Tibial artery (tissue), 4 donors: ENCODE data around the gene PNN.
"Not testable (repeated sequence)": the region's sequence is repeated elsewhere in the genome, so short reads cannot be mapped to it uniquely, and the experiment has no call there.

Experiments
- DNase-seq, 2 donors: peaks; one replicate each; pipeline ENCODE4 v3.0.0-alpha.2; 2019
- H3K27ac ChIP-seq, 2 donors: fragments of 200-600 bp; sonication (generic) in 1 of 2; 1 replicate in 1 of 2; 2 replicates in 1 of 2; pipeline ENCODE4 v1.5.1; 2018 to 2019; ENCODE audit warnings: mild to moderate bottlenecking in 1 of 2
- H3K27me3 ChIP-seq, 2 donors: fragments of 200-600 bp; sonication (generic) in 1 of 2; one replicate each; pipeline versions ENCODE4 v1.5.1 to v1.6.0; 2016 to 2019
- H3K36me3 ChIP-seq, 3 donors: fragments of 200-600 bp; sonication (generic) in 2 of 3; one replicate each; pipeline ENCODE4 v1.5.1; 2016 to 2019; ENCODE audit warnings: mild to moderate bottlenecking in 2 of 3
- H3K4me1 ChIP-seq, 4 donors: fragments of 200-600 bp; sonication (generic) in 2 of 4; 1 replicate in 3 of 4; 2 replicates in 1 of 4; pipeline ENCODE4 v1.5.1; 2016 to 2019
- H3K4me3 ChIP-seq, 2 donors: fragments of 200-600 bp; sonication (generic) in 1 of 2; 1 replicate in 1 of 2; 2 replicates in 1 of 2; pipeline ENCODE4 v1.5.1; 2018 to 2019; ENCODE audit warnings: mild to moderate bottlenecking in 2 of 2
- H3K9me3 ChIP-seq, 3 donors: fragments of 200-600 bp; sonication (generic) in 1 of 3; one replicate each; pipeline ENCODE4 v1.5.1; 2016 to 2019
- CTCF ChIP-seq, 2 experiments: fragments of 200-600 bp in 1 of 2; fragments of 450-650 bp in 1 of 2; IDR thresholded peaks; one replicate each; pipeline ENCODE4 v1.5.1; 2017 to 2019; ENCODE audit warnings: antibody characterized with exemption in 2 of 2, mild to moderate bottlenecking in 1 of 2, moderate library complexity in 1 of 2
- intact Hi-C: fragments of 100-400 bp; cut with DNase I; formaldehyde crosslinking; loops from one replicate; pipeline ENCODE4 v1.15.0; 2023; ENCODE audit warnings: low total_unique reads

Gene PNN

GRCh38 chr14:39154594-39155189 is 20.4 kb upstream of the PNN start:
- no peaks in the 10 kb centered on the region for H3K4me1 ChIP-seq
- H3K27me3 ChIP-seq: no peaks in the 10 kb centered on the region
- H3K27ac ChIP-seq: no peak overlapping the region
- no peaks in the 10 kb centered on the region for H3K9me3 ChIP-seq
- no peak overlapping the region for H3K4me3 ChIP-seq
- no peak for TF ChIP-seq CTCF (IDR thresholded peaks at IDR 0.05)
- H3K36me3 ChIP-seq: peaks cover 31 to 77% (median 61%) of the 10 kb centered on the region in 3 donors
- intact Hi-C loops: no loop called here
- no peak for DNase-seq

GRCh38 chr14:39157491-39157890 is 17.6 kb upstream of the PNN start:
- no peak for TF ChIP-seq CTCF (IDR thresholded peaks at IDR 0.05)
- H3K36me3 ChIP-seq: peaks cover 29 to 77% (median 53%) of the 10 kb centered on the region in 3 donors
- H3K4me3 ChIP-seq: no peak overlapping the region
- intact Hi-C loops: no loop called here
- no peak for DNase-seq
- no peak overlapping the region for H3K27ac ChIP-seq
- no peaks in the 10 kb centered on the region for H3K27me3 ChIP-seq
- H3K9me3 ChIP-seq: no peaks in the 10 kb centered on the region
- peaks cover 0 to 10% (median 0%) of the 10 kb centered on the region in 4 donors for H3K4me1 ChIP-seq

- no peaks in the 10 kb centered on the region for H3K27me3 ChIP-seq
- H3K36me3 ChIP-seq: peaks cover 27 to 75% (median 50%) of the 10 kb centered on the region in 3 donors
- no peak overlapping the region for H3K4me3 ChIP-seq
- no peak for DNase-seq
- no peak overlapping the region for H3K27ac ChIP-seq
- intact Hi-C loops: no loop called here
- peaks cover 0 to 10% (median 0%) of the 10 kb centered on the region in 4 donors for H3K4me1 ChIP-seq
- TF ChIP-seq CTCF (IDR thresholded peaks at IDR 0.05): no peak
- no peaks in the 10 kb centered on the region for H3K9me3 ChIP-seq
Measured at GRCh38 chr14:39158222-39158858, 16.7 kb upstream of the PNN start.

- intact Hi-C loops: no loop called here
- H3K27ac ChIP-seq: no peak overlapping the region
- peaks cover 0 to 10% (median 4%) of the 10 kb centered on the region in 4 donors for H3K4me1 ChIP-seq
- no peak for TF ChIP-seq CTCF (IDR thresholded peaks at IDR 0.05)
- H3K9me3 ChIP-seq: no peaks in the 10 kb centered on the region
- peaks cover 15 to 62% (median 35%) of the 10 kb centered on the region in 3 donors for H3K36me3 ChIP-seq
- H3K27me3 ChIP-seq: no peaks in the 10 kb centered on the region
- no peak for DNase-seq
- no peak overlapping the region for H3K4me3 ChIP-seq
Measured at GRCh38 chr14:39160494-39160893, 14.6 kb upstream of the PNN start.

GRCh38 chr14:39167797-39168320 is 7.2 kb upstream of the PNN start:
- intact Hi-C loops, H3K27me3 ChIP-seq, DNase-seq, H3K27ac ChIP-seq, H3K9me3 ChIP-seq, H3K4me3 ChIP-seq: not testable (repeated sequence)
- H3K4me1 ChIP-seq: peaks cover 0 to 38% (median 28%) of the 10 kb centered on the region in 4 donors
- H3K36me3 ChIP-seq: peaks cover 1 to 15% (median 2%) of the 10 kb centered on the region in 3 donors

GRCh38 chr14:39168591-39168990 is 6.5 kb upstream of the PNN start:
- H3K4me3 ChIP-seq: peak overlapping the region; percentile 81 to 86
- H3K27ac ChIP-seq: peak overlapping the region in 1 of 2 donors; percentile 96
- intact Hi-C loops: no loop called here
- no peak for DNase-seq
- H3K36me3 ChIP-seq: peaks cover 0 to 10% (median 0%) of the 10 kb centered on the region in 3 donors
- peaks cover 0 to 38% (median 27%) of the 10 kb centered on the region in 4 donors for H3K4me1 ChIP-seq
- no peaks in the 10 kb centered on the region for H3K27me3 ChIP-seq
- H3K9me3 ChIP-seq: no peaks in the 10 kb centered on the region
- TF ChIP-seq CTCF (IDR thresholded peaks at IDR 0.05): no peak
